ENCODE measurements around the gene SLC12A5. TPM values are rescaled to one million over a fixed set of nuclear protein-coding genes. Genes with fewer than 3 reads are reported as not detected.

The SLC12A5 gene
- total RNA-seq, 1 donor from 2014 or later: 9.6 TPM

DNA sequence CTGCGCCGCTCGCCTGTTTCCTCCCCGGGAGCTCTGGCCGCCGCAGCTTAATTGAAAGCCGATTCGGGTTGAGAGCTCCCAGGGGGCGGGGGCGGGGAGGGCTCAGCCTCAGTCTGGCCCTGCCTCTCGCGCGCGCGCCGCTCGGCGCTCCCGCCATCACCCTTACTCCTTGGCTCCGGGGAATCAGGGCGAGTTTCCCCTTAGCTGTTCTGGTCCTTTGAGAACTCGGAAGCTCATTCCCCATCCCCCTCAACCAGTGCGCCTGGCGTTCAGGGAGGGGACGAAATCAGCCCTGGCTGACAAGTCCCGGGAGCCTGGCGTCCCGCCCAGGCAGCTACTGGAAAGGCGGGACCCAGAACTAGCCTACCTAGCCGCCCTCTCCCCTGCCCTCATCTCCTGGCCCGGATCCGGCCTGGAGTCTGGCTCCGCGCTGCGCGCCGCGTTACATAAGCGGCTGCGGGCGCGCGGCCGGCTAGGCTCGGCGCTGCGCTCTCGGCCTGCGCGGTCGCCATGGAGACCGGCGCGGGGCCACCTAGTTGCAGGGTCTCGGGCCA, 2.8 kb downstream of the SLC12A5 start:
- TF ChIP-seq, protein P1, sequence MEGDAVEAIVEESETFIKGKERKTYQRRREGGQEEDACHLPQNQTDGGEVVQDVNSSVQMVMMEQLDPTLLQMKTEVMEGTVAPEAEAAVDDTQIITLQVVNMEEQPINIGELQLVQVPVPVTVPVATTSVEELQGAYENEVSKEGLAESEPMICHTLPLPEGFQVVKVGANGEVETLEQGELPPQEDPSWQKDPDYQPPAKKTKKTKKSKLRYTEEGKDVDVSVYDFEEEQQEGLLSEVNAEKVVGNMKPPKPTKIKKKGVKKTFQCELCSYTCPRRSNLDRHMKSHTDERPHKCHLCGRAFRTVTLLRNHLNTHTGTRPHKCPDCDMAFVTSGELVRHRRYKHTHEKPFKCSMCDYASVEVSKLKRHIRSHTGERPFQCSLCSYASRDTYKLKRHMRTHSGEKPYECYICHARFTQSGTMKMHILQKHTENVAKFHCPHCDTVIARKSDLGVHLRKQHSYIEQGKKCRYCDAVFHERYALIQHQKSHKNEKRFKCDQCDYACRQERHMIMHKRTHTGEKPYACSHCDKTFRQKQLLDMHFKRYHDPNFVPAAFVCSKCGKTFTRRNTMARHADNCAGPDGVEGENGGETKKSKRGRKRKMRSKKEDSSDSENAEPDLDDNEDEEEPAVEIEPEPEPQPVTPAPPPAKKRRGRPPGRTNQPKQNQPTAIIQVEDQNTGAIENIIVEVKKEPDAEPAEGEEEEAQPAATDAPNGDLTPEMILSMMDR (conservative IDR thresholded peaks at IDR 0.05): no peak

DNA sequence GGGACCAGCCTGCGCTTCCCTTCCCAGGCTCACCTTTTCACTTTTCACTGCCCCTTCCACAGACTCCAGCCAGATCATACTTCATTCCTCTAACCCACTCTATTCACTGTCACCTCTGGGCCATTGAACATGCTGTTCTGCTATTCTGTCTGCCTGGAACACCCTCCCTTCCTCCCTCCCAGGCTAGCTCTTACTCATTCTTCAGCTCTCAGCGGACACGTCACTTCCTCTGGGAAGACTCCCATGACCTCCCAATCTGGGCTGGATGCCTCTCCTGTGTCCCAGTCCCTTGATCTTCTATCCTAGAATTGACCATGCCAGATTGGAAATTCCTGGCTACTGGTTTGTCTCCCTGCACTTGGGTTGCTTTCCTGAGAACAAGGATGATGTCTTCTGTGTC, 5.0 kb downstream of the SLC12A5 start:
- DNase-seq (ENCODE audit: low read depth, low spot score): no peak
- Mint-ChIP-seq H3K27ac (ENCODE audit: unreplicated experiment) (no peak overlapping the region), H3K4me1 (no peaks in the 10 kb centered on the region), H3K27me3 (ENCODE audit: low read depth) (peaks cover 99% of the 10 kb centered on the region), H3K9me3 (no peaks in the 10 kb centered on the region), H3K36me3 (ENCODE audit: low read depth) (no peaks in the 10 kb centered on the region), H3K4me3 (no peak overlapping the region)
- TF ChIP-seq, protein P1 (conservative IDR thresholded peaks at IDR 0.05): no peak

More for the DNA sequence above, 2.8 kb downstream of the SLC12A5 start:
- DNase-seq (ENCODE audit: low read depth, low spot score): no peak
- peaks cover 99% of the 10 kb centered on the region for H3K27me3 Mint-ChIP-seq (ENCODE audit: low read depth)
- no peak overlapping the region for H3K27ac Mint-ChIP-seq (ENCODE audit: unreplicated experiment)
- no peaks in the 10 kb centered on the region for H3K9me3 Mint-ChIP-seq
- no peaks in the 10 kb centered on the region for H3K4me1 Mint-ChIP-seq
- H3K36me3 Mint-ChIP-seq (ENCODE audit: low read depth): no peaks in the 10 kb centered on the region
- no peak overlapping the region for H3K4me3 Mint-ChIP-seq

DNA sequence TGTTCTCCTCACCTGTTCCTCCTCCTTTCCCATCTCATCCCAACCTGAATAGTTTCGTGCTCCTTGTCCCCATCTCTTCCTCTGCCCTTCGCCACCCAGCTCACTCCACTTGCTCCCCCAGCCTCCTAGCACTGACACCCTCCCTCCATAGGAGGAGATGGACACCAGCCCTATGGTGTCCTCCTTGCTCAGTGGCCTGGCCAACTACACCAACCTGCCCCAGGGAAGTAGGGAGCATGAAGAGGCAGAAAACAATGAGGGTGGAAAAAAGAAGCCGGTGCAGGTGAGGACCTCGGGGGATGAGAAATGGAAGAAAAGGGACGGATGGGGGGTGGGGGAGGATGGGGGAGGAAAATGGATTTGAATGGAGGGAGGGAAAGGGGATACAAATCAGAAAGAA, 6.2 kb downstream of the SLC12A5 start:
- H3K9me3 Mint-ChIP-seq: no peaks in the 10 kb centered on the region
- no peak overlapping the region for H3K4me3 Mint-ChIP-seq
- TF ChIP-seq, protein P1 (conservative IDR thresholded peaks at IDR 0.05): no peak
- no peaks in the 10 kb centered on the region for H3K36me3 Mint-ChIP-seq (ENCODE audit: low read depth)
- H3K27me3 Mint-ChIP-seq (ENCODE audit: low read depth): peaks cover 89% of the 10 kb centered on the region
- H3K4me1 Mint-ChIP-seq: no peaks in the 10 kb centered on the region
- H3K27ac Mint-ChIP-seq (ENCODE audit: unreplicated experiment): no peak overlapping the region
- DNase-seq (ENCODE audit: low read depth, low spot score): no peak

DNA sequence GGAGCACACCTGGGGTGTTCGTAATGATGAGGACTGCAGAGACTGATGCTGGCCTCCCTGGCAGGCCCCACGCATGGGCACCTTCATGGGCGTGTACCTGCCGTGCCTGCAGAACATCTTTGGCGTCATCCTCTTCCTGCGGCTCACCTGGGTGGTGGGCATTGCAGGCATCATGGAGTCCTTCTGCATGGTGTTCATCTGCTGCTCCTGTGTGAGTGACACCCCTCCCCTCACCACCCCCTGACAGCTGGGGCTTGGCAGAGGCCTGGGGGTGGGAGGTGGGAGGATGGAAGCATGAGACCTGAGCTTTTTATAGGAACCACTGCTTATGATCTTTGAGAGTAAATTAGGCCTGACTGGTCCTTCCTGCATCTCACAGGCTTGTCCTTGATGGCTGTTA, 6.7 kb downstream of the SLC12A5 start:
- Mint-ChIP-seq H3K27ac (ENCODE audit: unreplicated experiment) (no peak overlapping the region), H3K36me3 (ENCODE audit: low read depth) (no peaks in the 10 kb centered on the region), H3K9me3 (no peaks in the 10 kb centered on the region), H3K27me3 (ENCODE audit: low read depth) (peaks cover 89% of the 10 kb centered on the region), H3K4me1 (no peaks in the 10 kb centered on the region), H3K4me3 (no peak overlapping the region)
- no peak for DNase-seq (ENCODE audit: low read depth, low spot score)
- TF ChIP-seq, protein P1 (conservative IDR thresholded peaks at IDR 0.05): no peak

DNA sequence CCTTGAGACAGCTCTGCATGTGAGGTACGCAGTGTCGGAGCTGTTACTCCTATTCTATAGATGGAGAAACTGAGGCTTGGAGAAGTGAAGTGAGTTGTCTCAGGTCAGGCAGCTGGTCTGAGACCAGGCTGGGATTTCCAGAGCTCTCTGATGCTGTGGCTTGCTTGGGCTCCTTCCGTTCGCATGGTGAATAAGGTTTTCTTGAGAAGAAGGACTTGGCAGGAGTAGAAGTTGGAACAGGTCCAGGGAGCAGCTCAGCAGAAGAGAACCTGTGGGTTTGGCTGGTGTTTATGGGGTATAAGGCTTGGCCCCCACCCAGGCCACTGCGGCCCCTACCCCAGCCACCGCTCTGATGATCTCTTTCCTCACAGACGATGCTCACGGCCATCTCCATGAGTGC, 7.4 kb downstream of the SLC12A5 start:
- no peaks in the 10 kb centered on the region for H3K9me3 Mint-ChIP-seq
- TF ChIP-seq, protein P1 (conservative IDR thresholded peaks at IDR 0.05): no peak
- no peaks in the 10 kb centered on the region for H3K4me1 Mint-ChIP-seq
- no peak overlapping the region for H3K27ac Mint-ChIP-seq (ENCODE audit: unreplicated experiment)
- no peak for DNase-seq (ENCODE audit: low read depth, low spot score)
- peaks cover 89% of the 10 kb centered on the region for H3K27me3 Mint-ChIP-seq (ENCODE audit: low read depth)
- no peaks in the 10 kb centered on the region for H3K36me3 Mint-ChIP-seq (ENCODE audit: low read depth)
- H3K4me3 Mint-ChIP-seq: no peak overlapping the region
